Cerebellar cortex (tissue), 1 donor: ENCODE data around the gene BRINP3.
"Not testable (repeated sequence)": the region's sequence is repeated elsewhere in the genome, so short reads cannot be mapped to it uniquely, and the experiment has no call there.

Experiments
- DNase-seq: peaks from one replicate; pipeline ENCODE4 v3.0.0-alpha.2; 2015; ENCODE audit warnings: low spot score

The BRINP3 gene

DNA sequence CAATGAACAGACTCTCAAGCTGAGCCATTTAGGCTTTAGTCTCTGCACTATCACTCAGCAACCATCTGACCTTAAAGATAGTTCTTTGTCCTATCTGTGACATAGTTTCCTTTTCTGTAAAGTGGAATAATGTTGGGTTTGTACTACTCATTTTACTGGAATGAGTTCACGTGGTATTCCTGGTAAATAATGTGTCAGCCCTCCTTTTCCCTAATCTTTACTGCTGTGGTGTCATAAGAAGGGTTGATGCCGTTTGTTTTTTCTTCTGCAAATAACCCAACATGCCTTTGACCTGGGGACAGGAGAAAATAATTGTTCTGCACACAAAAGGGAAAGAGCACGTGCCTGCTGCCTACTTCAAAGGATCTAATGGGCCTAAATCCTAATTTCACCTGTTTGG lies 297.8 kb downstream of the BRINP3 start:
- no peak for DNase-seq

- no peak for DNase-seq
Measured at GRCh38 chr1:190178827-190179226, 298.8 kb downstream of the BRINP3 start.

DNA sequence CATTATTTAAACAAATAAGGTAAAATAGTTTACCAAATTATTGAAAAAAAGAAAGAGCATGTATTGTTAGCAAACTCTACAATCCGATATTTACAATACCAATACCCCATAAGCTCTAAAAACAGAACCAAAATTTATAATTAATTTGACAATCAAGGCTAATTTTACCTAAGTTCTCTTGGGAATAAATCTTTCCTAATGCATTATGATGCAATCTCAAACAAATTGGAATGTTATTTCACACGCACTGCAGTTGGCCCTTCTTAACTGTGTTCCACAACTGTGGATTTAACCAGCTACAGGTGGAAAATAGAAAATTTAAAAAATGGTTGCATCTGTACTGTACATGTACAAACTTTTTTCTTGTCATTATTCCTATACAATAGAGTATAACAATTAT lies 300.1 kb downstream of the BRINP3 start:
- no peak for DNase-seq

DNA sequence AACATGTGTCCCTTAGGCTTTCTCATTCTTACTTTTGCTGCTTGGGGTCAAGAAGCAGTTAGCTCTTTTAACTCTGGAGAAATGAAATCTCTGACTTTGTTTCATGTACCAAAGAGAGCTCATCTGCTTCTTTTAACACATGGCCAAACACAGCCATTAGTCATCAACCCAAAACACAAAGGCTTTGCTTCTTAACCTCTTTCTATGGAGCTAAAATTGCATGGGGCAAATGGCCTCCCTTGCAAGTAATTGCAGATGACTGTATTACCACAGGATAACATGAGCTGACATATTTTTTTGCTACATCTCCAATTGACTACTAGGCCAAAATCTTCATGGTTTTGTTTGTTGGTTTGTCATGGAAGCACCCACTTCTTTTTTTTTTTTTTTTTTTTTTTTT lies 300.9 kb downstream of the BRINP3 start:
- no peak for DNase-seq

DNA sequence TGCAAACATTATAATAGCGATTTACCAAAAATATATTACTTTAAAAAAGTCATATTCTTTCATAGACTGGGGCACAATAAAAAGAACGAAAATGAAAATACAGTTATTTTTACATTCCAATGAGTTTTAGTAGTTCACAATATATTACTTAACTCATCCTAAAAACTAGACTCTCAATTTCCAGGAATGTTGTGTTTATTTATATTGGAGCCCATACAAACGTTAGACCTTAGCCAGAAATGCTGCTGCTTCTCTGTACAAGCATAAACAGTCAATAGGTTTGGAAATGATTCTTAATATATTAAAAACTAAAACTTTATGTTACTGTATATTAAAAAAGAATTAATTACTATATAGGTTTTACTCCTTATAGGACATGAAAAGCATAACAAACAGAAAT lies 302.3 kb downstream of the BRINP3 start:
- no peak for DNase-seq

- peak; percentile 24 for DNase-seq
Measured at GRCh38 chr1:190172651-190173430, 304.8 kb downstream of the BRINP3 start.

DNA sequence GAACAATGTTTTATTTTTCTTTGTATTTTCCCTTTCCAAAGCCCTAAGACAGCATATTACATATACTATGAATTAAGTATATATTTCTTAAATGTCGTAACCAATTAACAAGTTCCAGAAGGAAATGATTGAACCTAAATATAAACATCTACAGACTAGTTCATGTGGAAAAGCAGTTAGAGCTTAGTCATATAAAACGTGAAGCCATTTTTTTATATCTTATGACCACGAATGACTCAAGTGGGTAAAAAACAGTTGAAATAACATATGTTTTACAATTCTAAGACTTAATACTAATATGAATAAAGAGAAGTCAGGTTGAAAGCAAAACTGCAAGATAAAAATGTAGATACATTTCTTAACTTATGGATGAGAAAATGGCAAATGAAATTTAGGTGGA lies 307.3 kb downstream of the BRINP3 start:
- DNase-seq, result no peak

- no peak for DNase-seq
Measured at GRCh38 chr1:190169311-190170067, 308.2 kb downstream of the BRINP3 start.

DNA sequence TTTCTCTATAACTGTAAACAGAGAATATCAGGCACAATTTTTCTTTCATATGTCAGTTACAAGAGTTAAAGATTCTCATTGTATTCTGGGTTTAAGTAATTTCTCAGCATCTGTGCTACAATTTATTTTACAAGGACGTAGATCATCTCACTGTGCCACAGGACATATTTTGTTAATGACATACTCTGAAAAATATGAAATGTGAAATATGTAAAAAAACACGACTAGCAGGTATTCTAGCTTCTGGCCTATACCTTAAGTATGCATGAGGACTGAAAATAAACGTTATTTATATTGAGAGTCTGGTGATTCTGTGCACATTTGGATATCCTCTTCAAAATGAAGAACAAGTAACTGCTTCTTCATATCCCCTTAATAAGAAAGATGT lies 308.8 kb downstream of the BRINP3 start:
- DNase-seq, result no peak

- no peak for DNase-seq
Measured at GRCh38 chr1:190168116-190168892, 309.4 kb downstream of the BRINP3 start.

GRCh38 chr1:190159146-190159545 lies 318.5 kb downstream of the BRINP3 start:
- DNase-seq, result no peak

DNA sequence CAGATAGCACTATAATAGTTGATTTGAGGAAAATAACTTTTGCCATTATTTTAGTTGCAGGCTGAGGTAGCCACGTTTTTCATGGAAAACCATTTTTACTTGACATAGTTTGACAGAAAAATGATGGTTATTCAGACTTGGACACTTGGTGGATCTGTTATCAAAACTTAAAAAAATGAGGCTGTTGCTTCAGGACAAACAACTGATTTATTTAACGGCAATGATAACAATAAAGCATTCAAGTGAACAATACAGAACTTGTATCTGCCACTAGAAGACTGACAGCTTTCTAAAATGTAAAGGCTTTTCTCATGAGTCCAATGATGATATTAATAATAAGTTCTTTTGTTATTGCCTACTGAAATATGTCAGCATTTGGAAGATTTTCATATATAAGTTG lies 322.9 kb downstream of the BRINP3 start:
- DNase-seq, result no peak

- no peak for DNase-seq
Measured at GRCh38 chr1:190147616-190148015, 330.0 kb downstream of the BRINP3 start.

DNA sequence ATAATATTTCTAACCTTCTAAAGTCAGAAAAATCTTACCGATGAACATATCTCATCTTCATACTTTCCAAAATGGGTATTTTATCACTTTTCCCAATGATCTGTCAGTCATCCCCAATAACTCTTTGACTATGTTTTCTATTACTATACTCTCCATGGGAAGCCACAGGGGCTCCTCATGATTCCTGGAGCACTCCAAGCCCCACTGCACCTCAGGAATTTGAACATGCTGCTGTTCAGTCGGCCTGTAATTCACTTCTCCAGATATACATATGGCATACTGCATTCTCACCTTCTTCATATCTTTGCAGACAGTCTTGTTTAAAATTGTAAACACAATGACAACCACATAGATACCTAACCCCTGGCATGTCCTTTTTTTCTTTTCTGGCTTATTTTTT lies 333.0 kb downstream of the BRINP3 start:
- DNase-seq, result no peak

DNA sequence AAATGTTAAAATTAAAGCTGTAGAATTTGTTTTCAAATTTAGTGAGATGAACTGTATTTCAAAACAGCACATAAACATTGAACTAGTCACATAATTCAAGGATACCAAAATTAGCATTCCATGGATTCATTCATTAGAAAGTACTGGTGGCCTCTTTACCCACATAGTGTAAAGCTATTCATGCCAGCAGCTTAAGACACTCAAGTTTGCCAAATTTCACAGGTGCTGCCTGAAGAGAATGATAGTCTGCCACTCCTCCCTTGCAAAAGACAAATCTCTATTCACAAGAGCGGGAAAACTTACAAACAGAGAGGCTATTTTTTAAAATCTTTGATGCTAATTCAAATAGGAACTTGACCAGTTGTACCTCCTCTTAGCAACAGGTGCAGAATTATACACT lies 337.0 kb downstream of the BRINP3 start:
- peak; percentile 15 for DNase-seq

DNA sequence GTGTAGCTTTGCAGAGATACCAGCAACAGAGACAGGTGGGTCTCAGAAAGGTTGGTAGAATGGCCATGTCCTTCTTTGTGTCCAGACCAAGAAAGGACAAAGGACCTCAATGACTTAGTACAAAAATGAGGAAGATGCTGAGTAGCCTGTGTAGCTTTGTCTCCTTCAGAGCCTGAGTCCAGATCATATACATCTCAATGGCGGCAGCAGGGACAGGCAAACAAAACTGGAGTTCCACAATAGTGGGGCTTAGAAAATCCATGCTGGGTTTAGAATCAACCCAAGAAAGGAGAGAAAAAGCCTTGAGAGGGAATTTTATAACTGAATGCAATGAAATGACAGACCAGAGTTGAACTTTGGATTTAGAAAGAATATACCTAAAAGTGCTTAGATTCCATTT lies 339.0 kb downstream of the BRINP3 start:
- DNase-seq, result no peak

- no peak for DNase-seq
Measured at GRCh38 chr1:190138266-190138665, 339.4 kb downstream of the BRINP3 start.

DNA sequence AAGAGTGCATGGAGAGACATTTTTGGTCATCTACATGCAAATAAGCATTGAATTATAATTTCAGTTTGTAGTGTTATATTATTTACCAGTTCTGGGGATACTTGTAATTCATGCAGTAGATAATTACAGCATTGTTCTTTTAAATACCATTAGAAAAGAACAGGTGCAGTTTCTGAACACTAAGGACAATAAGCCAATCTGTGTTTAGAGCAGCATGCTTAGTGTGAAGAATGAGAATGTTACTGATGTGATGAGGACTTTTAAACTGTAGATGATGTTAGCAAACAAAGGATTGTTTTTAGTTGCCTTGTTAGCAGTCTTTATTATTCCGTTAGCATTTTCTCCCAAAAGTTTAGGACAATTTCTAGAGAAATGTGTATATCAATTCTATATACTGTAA lies 348.3 kb downstream of the BRINP3 start:
- no peak for DNase-seq

- no peak for DNase-seq
Measured at GRCh38 chr1:190126728-190127127, 350.9 kb downstream of the BRINP3 start.

DNA sequence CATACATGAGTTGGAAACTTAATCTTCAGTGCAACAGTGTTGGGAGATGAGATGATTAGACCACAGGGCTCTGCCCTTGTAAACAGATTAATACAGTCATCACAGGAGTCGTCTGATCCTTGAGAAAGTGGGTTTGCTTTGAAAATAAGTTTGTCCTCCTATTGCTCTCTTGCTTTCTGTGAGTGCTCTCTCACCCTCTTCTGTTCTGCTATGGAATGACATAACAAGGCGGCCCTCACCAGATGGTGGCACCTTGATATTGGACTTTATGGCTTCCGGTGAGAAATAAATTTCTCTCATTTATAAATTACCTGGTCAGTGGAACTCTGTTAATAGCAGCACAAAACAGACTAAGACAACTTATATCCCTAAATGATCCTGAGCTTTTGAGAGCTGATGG lies 353.6 kb downstream of the BRINP3 start:
- peak; percentile 5 for DNase-seq

- not testable (repeated sequence) for DNase-seq
Measured at GRCh38 chr1:190120564-190120963, 357.1 kb downstream of the BRINP3 start.

- no peak for DNase-seq
Measured at GRCh38 chr1:190119683-190120082, 358.0 kb downstream of the BRINP3 start.

GRCh38 chr1:190116921-190117320 lies 360.7 kb downstream of the BRINP3 start:
- DNase-seq, result no peak
